HG03575 (cell line): ENCODE results near the gene RENBP.

Experiments
- ATAC-seq: cut with Tn5 transposase; IDR thresholded peaks from one replicate; pipeline ENCODE4 v1.9.1; 2021; ENCODE audit not compliant: unreplicated experiment, insufficient number of reproducible peaks, low FRiP score; ENCODE audit errors: extremely low read depth

RENBP gene

DNA sequence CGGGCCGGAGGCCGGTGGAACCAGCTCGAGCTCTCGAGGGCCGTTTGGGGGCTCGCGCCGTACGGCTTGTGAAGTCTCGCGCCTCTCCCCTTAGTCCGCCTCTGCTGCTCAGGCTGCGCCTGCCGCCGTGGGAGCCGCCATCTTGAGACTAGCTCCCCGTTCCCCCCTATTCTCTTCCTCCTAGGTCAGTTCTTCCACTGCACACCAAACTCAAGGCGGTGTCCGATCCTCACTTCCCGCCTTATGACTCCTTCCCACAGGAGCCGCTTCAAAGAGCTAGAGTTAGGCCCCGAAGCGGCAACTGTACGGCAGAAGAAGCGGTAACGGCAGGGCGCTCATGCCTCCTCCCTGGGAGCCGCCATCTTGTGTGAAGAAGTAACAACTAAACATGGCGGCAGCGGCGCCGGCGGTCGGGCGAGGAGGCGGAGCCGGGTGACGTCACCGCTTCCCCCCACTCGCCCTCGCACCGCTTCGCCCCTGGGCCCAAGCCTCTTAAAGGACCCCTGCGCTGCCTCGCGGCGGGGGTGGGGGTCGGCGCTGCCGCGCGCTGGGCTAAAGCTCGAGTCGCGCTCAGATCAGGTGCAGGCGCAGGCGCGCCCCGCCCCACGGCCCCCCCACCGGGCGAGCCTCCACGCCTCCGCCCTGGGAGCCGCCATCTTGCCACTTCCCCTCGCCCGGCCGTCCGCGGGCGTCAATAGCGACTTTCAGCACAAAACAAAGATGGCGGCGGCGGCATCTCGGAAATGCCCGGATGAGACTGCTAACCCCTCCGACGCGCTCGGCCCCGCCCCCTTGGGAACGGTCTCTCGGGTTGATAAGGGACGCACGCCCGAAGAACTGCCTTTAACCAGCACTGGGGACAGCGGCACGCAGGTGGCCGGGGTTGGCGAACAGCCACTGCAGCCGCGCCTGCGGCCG is 27.3 kb upstream of the RENBP start, which contains the start of gene HCFC1:
TSS of gene HCFC1 (minus strand) at position 369 of the 918 bp plus-strand sequence. CDS start 978 bp downstream, outside the sequence.
- ATAC-seq = peak; percentile 25

DNA sequence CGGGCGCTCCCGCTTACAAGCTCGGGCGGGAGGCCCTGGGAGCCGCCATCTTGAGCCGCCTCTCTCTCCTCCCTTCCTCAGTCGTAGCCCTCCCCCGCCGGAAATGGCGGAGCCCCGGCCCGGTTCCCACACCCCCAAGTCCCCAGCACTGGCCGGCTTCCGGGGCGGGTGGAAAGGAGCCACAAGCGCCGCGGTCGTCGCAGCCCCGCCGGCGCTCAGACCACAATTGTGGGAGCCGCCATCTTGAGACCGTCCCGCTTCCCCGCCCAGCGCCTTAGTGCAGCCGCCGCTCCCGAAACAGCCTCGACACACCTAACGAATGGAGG is 26.6 kb upstream of the RENBP start:
- no peak for ATAC-seq

- no peak for ATAC-seq
These were observed 26.1 kb upstream of the RENBP start for GRCh38 chrX:153970357-153971123.

GRCh38 chrX:153969904-153970356 is 25.5 kb upstream of the RENBP start:
- no peak for ATAC-seq

- ATAC-seq = no peak
These were observed 24.9 kb upstream of the RENBP start for GRCh38 chrX:153969125-153969903.

DNA sequence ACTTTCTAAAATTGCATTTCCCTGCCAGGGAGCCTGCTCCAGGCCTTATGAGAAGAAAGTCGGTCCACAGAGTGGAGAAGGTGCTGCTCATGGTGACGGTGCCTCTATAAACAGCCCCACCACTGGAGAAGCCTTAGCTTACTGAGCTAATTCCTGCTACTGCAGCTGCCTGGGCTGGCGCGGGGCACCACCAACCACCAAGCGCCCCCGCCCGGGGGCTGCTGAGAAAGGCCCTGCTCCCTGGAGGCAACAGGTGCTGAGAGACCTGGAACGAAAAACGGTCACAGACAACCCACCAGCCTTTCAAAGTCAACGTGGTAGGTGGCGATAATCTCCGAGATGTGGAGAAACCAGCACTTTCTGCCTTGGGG is 24.3 kb upstream of the RENBP start:
- no peak for ATAC-seq

- no peak for ATAC-seq
These were observed 23.8 kb upstream of the RENBP start for GRCh38 chrX:153968255-153968654.

DNA sequence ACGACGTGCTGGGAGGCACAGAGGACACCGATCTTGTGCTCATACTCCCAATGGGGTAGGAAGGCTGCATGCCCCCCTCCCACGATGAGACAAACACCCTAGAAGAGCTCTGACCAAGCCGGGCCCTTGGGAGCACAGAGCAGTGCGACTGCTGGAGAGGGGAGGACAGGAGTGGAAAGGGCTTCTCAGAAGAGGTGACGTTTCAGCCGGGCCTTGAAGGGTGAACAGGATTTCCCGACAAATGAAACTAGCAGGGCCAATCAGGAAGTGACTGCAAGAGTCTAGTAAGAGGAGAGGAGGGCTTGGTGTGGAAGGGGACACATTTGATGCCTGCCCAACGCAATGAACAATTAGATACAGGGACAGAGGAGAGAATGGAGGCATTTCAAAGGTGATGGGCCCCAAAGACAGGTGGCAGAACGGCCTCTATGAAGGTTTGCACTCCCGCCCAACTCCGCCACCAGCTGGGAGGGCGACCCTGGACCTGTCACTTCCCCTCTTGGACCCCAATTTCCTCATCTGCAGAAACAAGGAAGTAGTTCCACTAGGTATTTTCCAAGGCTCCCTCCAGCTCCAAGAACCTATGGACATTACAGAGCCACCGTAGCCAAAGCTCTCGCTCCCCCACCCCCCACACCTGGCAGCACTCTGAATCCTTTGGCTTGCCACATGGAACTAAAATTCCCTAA is 23.2 kb upstream of the RENBP start:
- ATAC-seq = no peak

- ATAC-seq = no peak
These were observed 22.5 kb upstream of the RENBP start for GRCh38 chrX:153966841-153967535.

GRCh38 chrX:153966283-153966688 is 21.8 kb upstream of the RENBP start:
- no peak for ATAC-seq

DNA sequence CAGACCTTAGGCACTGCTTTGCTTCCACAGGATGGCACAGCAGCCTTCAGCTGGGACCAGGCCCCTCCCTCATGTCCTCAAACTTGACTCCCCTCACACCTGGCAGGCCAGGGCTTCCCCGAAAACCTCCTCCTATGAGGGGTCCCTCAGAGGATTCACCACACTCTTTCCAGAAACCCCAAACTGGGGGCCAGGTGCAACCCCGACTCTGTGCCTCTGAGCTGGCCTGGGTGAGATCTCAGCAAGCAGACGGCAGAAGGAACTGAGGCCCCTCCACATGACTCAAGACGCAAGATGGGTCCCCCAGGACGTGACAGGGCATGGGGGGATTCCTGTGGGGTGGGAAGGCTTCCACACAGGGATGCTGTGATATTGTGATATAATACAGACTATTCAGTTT is 21.0 kb upstream of the RENBP start:
- ATAC-seq = no peak

DNA sequence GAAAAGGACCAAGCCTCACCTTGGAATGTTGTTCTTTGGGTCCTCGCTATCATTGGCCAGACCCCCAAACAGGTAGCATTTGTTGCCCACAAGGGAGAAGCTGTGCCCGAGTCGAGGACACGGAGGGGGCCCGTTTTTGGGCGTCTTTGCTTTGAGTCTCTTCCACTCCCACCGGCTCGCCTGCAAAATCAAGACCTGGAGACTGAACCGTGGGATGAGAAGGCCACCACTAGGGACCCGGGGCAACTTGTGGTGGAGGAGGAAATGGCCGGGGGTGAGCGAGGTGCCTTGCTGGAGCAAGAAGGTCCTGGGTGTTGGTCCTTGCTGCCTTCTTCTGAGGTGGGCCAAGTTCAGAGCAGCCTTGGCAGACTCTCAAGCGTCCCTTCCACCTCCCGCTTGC is 19.7 kb upstream of the RENBP start:
- no peak for ATAC-seq

GRCh38 chrX:153963546-153963945 is 19.1 kb upstream of the RENBP start:
- ATAC-seq = no peak

GRCh38 chrX:153961292-153961691 is 16.8 kb upstream of the RENBP start:
- ATAC-seq = no peak

GRCh38 chrX:153960786-153961185 is 16.3 kb upstream of the RENBP start:
- no peak for ATAC-seq

DNA sequence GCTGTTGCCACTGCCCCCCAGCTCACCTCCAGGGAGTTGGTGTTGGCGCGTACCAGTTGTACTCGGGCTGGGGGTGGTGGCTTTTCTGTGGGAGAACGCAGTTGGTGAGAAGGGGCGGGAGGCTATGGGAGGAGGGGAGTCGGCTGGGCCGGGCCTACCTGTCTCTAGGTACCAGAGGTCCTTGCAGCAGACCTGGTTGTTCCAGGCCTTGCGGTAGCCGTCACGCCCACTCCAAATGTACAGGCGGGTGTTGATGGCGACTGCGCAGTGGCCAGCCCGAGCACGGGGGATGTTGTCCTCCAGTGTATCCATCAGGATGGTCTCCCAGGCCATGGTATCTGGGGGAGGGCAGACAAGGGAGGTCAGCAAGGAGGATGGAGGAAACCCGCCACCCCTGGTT is 15.6 kb upstream of the RENBP start:
- no peak for ATAC-seq

- ATAC-seq = no peak
These were observed 15.2 kb upstream of the RENBP start for GRCh38 chrX:153959649-153960048.

GRCh38 chrX:153958605-153959004 is 14.2 kb upstream of the RENBP start:
- ATAC-seq = no peak
